ENCODE measurements around the gene TRIOBP.

The TRIOBP gene

GRCh38 chr22:37819105-37819433 is 122.2 kb downstream of the TRIOBP start:
- no peak overlapping the region for H3K4me3 ChIP-seq (ENCODE audit: low read depth, low read length)
- TF ChIP-seq CTCF (IDR thresholded peaks at IDR 0.05; ENCODE audit: borderline replicate concordance, insufficient read depth, low read depth, low read length), result no peak

GRCh38 chr22:37820350-37820749 is 123.5 kb downstream of the TRIOBP start:
- no peak for TF ChIP-seq CTCF (IDR thresholded peaks at IDR 0.05; ENCODE audit: borderline replicate concordance, insufficient read depth, low read depth, low read length)
- H3K4me3 ChIP-seq (ENCODE audit: low read depth, low read length), result no peak overlapping the region

GRCh38 chr22:37822079-37822833 is 125.4 kb downstream of the TRIOBP start:
- no peak for TF ChIP-seq CTCF (IDR thresholded peaks at IDR 0.05; ENCODE audit: borderline replicate concordance, insufficient read depth, low read depth, low read length)

GRCh38 chr22:37823134-37823985 is 126.5 kb downstream of the TRIOBP start, which contains the start of gene GALR3:
GALR3 (plus strand) TSS chr22:37823382; CDS start chr22:37823407, 25 bp downstream.
- no peak within 1 kb of the TSS for H3K4me3 ChIP-seq (ENCODE audit: low read depth, low read length)
- no peak for TF ChIP-seq CTCF (IDR thresholded peaks at IDR 0.05; ENCODE audit: borderline replicate concordance, insufficient read depth, low read depth, low read length)

More at GRCh38 chr22:37822079-37822833, 125.4 kb downstream of the TRIOBP start:
- no peak overlapping the region for H3K4me3 ChIP-seq (ENCODE audit: low read depth, low read length)

- no peak for TF ChIP-seq CTCF (IDR thresholded peaks at IDR 0.05; ENCODE audit: borderline replicate concordance, insufficient read depth, low read depth, low read length)
- no peak overlapping the region for H3K4me3 ChIP-seq (ENCODE audit: low read depth, low read length)
These were observed 128.1 kb downstream of the TRIOBP start for GRCh38 chr22:37824674-37825641.

Measured in GM12875 (cell line).